HG02610 (cell line): ENCODE data around the gene PTPRN2.

ENCODE experiments used
- ATAC-seq: cut with Tn5 transposase; IDR thresholded peaks from one replicate; pipeline ENCODE4 v1.9.1; 2021; ENCODE audit warnings: mild to moderate bottlenecking, moderate library complexity; ENCODE audit not compliant: unreplicated experiment

The PTPRN2 gene

GRCh38 chr7:157998884-157999552 lies 588.6 kb downstream of the PTPRN2 start:
- no peak for ATAC-seq

GRCh38 chr7:157997471-157997870 lies 590.2 kb downstream of the PTPRN2 start:
- no peak for ATAC-seq

- no peak for ATAC-seq
Observed at GRCh38 chr7:157997080-157997440, 590.6 kb downstream of the PTPRN2 start.

- no peak for ATAC-seq
Observed at GRCh38 chr7:157996359-157997079, 591.1 kb downstream of the PTPRN2 start.

- no peak for ATAC-seq
Observed at GRCh38 chr7:157995815-157996214, 591.8 kb downstream of the PTPRN2 start.

GRCh38 chr7:157994319-157994718 lies 593.3 kb downstream of the PTPRN2 start:
- ATAC-seq, result no peak

- ATAC-seq, result no peak
Observed at GRCh38 chr7:157993406-157994105, 594.1 kb downstream of the PTPRN2 start.

- no peak for ATAC-seq
Observed at GRCh38 chr7:157992511-157993160, 595.0 kb downstream of the PTPRN2 start.

GRCh38 chr7:157991761-157992160 lies 595.9 kb downstream of the PTPRN2 start:
- ATAC-seq, result no peak

- no peak for ATAC-seq
Observed at GRCh38 chr7:157991351-157991750, 596.3 kb downstream of the PTPRN2 start.

GRCh38 chr7:157990881-157991250 lies 596.8 kb downstream of the PTPRN2 start:
- no peak for ATAC-seq

- no peak for ATAC-seq
Observed at GRCh38 chr7:157990226-157990880, 597.3 kb downstream of the PTPRN2 start.

GRCh38 chr7:157989589-157989988 lies 598.0 kb downstream of the PTPRN2 start:
- no peak for ATAC-seq

- ATAC-seq, result no peak
Observed at GRCh38 chr7:157987906-157988305, 599.7 kb downstream of the PTPRN2 start.

- ATAC-seq, result no peak
Observed at GRCh38 chr7:157986051-157986450, 601.6 kb downstream of the PTPRN2 start.

GRCh38 chr7:157985636-157986035 lies 602.0 kb downstream of the PTPRN2 start:
- no peak for ATAC-seq

- ATAC-seq, result no peak
Observed at GRCh38 chr7:157984423-157985163, 603.0 kb downstream of the PTPRN2 start.

GRCh38 chr7:157983502-157984422 lies 603.9 kb downstream of the PTPRN2 start:
- no peak for ATAC-seq

- ATAC-seq, result no peak
Observed at GRCh38 chr7:157981778-157982177, 605.8 kb downstream of the PTPRN2 start.
